Peyer's patch (tissue), 4 donors: ENCODE measurements around the gene CDC42BPA. TPM values are rescaled to one million over a fixed set of nuclear protein-coding genes. Genes with fewer than 3 reads are reported as not detected.

Experiments
- DNase-seq, 3 donors: peaks; one replicate each; pipeline ENCODE4 v3.0.0-alpha.2; 2017 to 2019
- H3K27ac ChIP-seq, 4 donors: fragments of 200-600 bp; sonication (generic); one replicate each; pipeline ENCODE4 v1.5.1; 2016 to 2019
- H3K27me3 ChIP-seq, 2 donors: fragments of 200-600 bp; sonication (generic); one replicate each; pipeline ENCODE4 v1.5.1; 2019
- H3K36me3 ChIP-seq, 3 donors: fragments of 200-600 bp; sonication (generic); one replicate each; pipeline ENCODE4 v1.5.1; 2016 to 2019
- H3K4me1 ChIP-seq, 4 donors: fragments of 200-600 bp; sonication (generic); one replicate each; pipeline ENCODE4 v1.5.1; 2016 to 2019
- H3K4me3 ChIP-seq, 4 donors: fragments of 200-600 bp; sonication (generic); 1 replicate in 3 of 4; 2 replicates in 1 of 4; pipeline ENCODE4 v1.5.1; 2016 to 2019; ENCODE audit warnings: mild to moderate bottlenecking in 1 of 4
- H3K9me3 ChIP-seq, 4 donors: fragments of 200-600 bp; sonication (generic); one replicate each; pipeline ENCODE4 v1.5.1; 2016 to 2019; ENCODE audit warnings: mild to moderate bottlenecking in 1 of 4
- CTCF ChIP-seq, 6 experiments: fragments of 450-650 bp in 4 of 6; fragments of 200-600 bp in 2 of 6; sonication (generic) in 1 of 6; IDR thresholded peaks; one replicate each; pipeline ENCODE4 v1.5.1; 2017 to 2019; ENCODE audit warnings: antibody characterized with exemption in 6 of 6, mild to moderate bottlenecking in 3 of 6, moderate library complexity in 1 of 6
- POLR2A ChIP-seq, 2 donors: fragments of 450-650 bp; IDR thresholded peaks; one replicate each; pipeline ENCODE4 v1.5.1; 2017; ENCODE audit warnings: antibody characterized with exemption in 2 of 2, mild to moderate bottlenecking in 2 of 2, moderate library complexity in 2 of 2
- total RNA-seq, 4 donors: library from RNA; depleted of rRNA; stranded (reverse); fragments of >200 nt; gene quantifications; one replicate each; pipeline ENCODE4 v1.1.0, GENCODE V29; 2016

The CDC42BPA gene, protein sequence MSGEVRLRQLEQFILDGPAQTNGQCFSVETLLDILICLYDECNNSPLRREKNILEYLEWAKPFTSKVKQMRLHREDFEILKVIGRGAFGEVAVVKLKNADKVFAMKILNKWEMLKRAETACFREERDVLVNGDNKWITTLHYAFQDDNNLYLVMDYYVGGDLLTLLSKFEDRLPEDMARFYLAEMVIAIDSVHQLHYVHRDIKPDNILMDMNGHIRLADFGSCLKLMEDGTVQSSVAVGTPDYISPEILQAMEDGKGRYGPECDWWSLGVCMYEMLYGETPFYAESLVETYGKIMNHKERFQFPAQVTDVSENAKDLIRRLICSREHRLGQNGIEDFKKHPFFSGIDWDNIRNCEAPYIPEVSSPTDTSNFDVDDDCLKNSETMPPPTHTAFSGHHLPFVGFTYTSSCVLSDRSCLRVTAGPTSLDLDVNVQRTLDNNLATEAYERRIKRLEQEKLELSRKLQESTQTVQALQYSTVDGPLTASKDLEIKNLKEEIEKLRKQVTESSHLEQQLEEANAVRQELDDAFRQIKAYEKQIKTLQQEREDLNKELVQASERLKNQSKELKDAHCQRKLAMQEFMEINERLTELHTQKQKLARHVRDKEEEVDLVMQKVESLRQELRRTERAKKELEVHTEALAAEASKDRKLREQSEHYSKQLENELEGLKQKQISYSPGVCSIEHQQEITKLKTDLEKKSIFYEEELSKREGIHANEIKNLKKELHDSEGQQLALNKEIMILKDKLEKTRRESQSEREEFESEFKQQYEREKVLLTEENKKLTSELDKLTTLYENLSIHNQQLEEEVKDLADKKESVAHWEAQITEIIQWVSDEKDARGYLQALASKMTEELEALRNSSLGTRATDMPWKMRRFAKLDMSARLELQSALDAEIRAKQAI (N-terminal part only)
- 100 to 1,000 TPM in 1 of 4 donors, 10 to 100 TPM in 3; 49.3 to 107 (median 53.9) TPM for total RNA-seq

DNA sequence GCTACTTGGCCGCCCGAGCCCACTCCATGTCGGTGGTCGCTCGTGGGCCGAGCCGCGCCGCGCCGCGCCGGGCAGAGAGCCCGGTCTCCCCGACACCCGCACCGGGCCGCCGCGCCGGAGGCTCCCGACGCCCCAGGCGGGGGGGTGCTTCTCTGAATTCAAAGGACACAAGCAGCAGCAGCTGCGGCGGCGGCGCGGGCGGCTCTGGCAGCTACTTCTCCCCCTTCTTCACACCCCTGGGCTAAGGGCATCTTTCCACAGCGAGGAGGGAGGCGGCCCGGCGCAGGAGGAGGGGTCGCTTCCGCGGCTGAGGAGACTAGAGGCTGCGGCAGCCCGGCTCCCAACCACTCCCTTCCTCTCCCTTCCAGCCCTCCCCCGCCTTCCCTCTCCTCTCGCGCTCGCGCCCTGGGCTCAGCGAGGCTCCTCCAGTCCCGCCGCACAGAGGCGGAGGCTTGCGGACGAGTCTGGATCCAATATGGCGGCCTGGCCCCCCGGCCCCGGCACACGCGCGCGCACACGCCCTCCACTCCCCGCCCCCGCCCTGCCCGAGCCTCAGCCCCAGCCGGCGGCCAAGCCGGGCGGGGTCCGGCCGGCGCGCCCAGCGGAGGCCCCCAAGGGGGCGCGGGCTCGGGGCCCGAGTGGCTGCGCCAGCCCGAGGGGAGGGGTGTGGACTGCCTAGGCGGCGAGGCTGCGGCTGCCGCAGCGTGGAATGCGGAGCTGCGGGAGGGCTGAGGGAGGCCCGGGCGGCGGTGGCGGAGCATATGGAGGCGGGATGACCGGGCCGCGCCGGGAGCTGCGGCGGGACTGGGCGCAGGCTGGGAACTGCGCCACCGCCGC is at the start of gene CDC42BPA:
Gene CDC42BPA, minus strand, starts transcription at position 477 of the 837 bp plus-strand sequence. CDS start 1,310 bp downstream, outside the sequence.
- Histone ChIP-seq H3K4me1 (peaks cover 0 to 21% (median 0%) of the 10 kb centered on the region in 4 donors), H3K27me3 (no peaks in the 10 kb centered on the region), H3K27ac (peak within 1 kb of the TSS; percentile 73 to 99 (median 91)), H3K4me3 (peak within 1 kb of the TSS; percentile 56 to 87 (median 64)), H3K36me3 (no peaks in the 10 kb centered on the region), H3K9me3 (no peaks in the 10 kb centered on the region)
- DNase-seq, result peak; percentile 19 to 87 (median 82)
- TF ChIP-seq POLR2A (IDR thresholded peaks at IDR 0.05) (peak; percentile 48 to 75), CTCF (IDR thresholded peaks at IDR 0.05) (no peak)

DNA sequence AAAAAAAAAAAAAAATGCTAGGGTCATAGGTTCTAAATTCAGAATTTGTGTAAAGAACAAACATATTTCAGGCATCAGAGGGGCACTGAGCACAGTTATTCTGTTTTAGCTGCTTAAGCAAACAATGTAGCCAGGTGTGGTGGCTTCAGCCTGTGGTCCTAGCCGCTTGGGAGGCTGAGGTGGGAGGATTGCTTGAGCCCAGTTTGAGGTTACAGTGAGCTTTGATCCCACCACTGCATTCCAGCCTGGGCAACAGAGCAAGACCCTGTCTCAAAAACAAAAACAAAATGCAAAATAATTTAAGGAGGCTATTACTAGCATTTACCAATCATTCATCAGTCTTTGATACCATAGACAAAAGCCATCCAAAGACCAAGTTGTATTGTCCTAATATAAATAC is 49.7 kb upstream of the CDC42BPA start:
- no peaks in the 10 kb centered on the region for H3K9me3 ChIP-seq
- H3K27ac ChIP-seq, result no peak overlapping the region
- TF ChIP-seq CTCF (IDR thresholded peaks at IDR 0.05), result no peak
- TF ChIP-seq POLR2A (IDR thresholded peaks at IDR 0.05), result no peak
- no peaks in the 10 kb centered on the region for H3K36me3 ChIP-seq
- no peaks in the 10 kb centered on the region for H3K4me1 ChIP-seq
- H3K27me3 ChIP-seq, result no peaks in the 10 kb centered on the region
- DNase-seq, result no peak
- H3K4me3 ChIP-seq, result no peak overlapping the region

DNA sequence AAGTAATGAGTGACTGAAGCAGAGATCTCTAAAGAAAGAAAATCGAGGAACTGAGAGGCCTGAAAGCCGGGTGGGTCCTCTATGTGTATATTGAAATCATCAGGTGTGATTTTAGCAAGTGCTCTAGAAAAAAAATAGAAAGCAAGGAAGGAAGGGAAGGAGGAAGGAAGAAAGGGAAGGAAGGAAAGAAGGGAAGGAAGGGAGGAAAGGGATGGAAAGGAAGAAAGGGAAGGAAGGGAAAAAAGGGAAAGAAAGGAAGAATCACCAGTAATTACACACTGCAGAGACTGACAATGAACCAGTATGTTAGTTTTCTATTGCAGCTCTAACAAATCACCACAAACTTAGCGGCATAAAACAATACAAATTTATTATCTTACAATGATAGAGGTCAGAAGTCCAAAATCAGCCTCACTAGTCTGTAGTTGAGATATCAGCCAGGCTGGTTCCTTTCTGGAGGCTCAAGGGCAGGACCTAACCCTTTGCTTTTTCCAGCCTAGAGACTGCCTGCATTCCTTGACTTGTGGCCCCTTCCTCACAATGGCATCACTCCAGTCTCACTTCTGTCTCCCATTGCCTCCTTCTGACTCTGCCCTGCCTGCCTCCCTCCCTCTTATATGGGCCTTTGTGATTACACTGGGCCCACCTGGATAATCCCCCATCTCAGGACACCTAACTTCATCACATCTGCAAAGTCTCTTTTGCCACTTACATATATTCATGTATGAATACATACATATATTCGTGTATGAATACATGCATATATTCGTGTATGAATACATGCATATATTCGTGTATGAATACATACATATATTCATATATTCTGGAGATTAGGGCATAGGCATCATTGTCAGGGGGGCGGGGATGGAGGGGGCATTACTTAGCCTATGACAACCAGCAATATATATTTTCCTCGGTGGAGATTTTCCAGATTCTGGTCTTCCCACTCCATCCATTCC is 47.5 kb upstream of the CDC42BPA start:
- no peaks in the 10 kb centered on the region for H3K36me3 ChIP-seq
- no peaks in the 10 kb centered on the region for H3K27me3 ChIP-seq
- peak overlapping the region in 1 of 4 donors; percentile 17 for H3K27ac ChIP-seq
- no peaks in the 10 kb centered on the region for H3K9me3 ChIP-seq
- no peak overlapping the region for H3K4me3 ChIP-seq
- no peak for TF ChIP-seq POLR2A (IDR thresholded peaks at IDR 0.05)
- DNase-seq, result no peak
- H3K4me1 ChIP-seq, result no peaks in the 10 kb centered on the region

- no peak for DNase-seq
- TF ChIP-seq CTCF (IDR thresholded peaks at IDR 0.05), result no peak
- TF ChIP-seq POLR2A (IDR thresholded peaks at IDR 0.05), result no peak
- Histone ChIP-seq H3K36me3 (no peaks in the 10 kb centered on the region), H3K27me3 (no peaks in the 10 kb centered on the region), H3K4me1 (no peaks in the 10 kb centered on the region), H3K4me3 (no peak overlapping the region), H3K9me3 (no peaks in the 10 kb centered on the region), H3K27ac (no peak overlapping the region)
Measured at GRCh38 chr1:227364657-227365056, 46.4 kb upstream of the CDC42BPA start.

DNA sequence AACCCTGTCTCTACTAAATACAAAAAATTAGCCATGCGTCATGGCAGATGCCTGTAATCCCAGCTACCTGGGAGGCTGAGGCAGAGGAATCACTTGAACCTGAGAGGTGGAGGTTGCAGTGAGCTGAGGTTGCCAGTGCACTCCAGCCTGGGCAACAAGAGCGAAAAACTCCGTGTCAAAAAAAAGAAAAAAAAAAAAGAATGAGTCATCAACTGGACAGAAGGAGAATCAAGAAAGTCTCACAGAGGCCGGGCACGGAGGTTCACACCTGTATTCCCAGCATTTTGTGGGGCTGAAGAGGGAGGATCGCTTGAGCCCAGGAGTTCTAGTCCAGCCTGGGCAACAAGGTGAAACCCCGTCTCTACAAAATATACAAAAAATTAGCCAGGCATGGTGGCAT is 45.5 kb upstream of the CDC42BPA start:
- H3K9me3 ChIP-seq, result no peaks in the 10 kb centered on the region
- H3K27me3 ChIP-seq, result no peaks in the 10 kb centered on the region
- H3K4me3 ChIP-seq, result no peak overlapping the region
- H3K36me3 ChIP-seq, result no peaks in the 10 kb centered on the region
- DNase-seq, result no peak
- H3K4me1 ChIP-seq, result no peaks in the 10 kb centered on the region
- no peak for TF ChIP-seq POLR2A (IDR thresholded peaks at IDR 0.05)
- TF ChIP-seq CTCF (IDR thresholded peaks at IDR 0.05), result no peak
- H3K27ac ChIP-seq, result no peak overlapping the region
